ENCODE data around the gene PACSIN3. TPM values are rescaled to one million over a fixed set of nuclear protein-coding genes. Genes with fewer than 3 reads are reported as not detected.

The PACSIN3 gene
- polyA plus RNA-seq, 2 of the 4 experiments (the other 2 are of a cell fraction) = 16.5 to 35.3 TPM

GRCh38 chr11:47176328-47177228 lies 9.7 kb downstream of the PACSIN3 start, which contains the start of gene ARFGAP2:
Gene ARFGAP2 (minus strand): TSS chr11:47176879. CDS start chr11:47176853, 26 bp downstream.
- Histone ChIP-seq H3K4me2 (peak within 1 kb of the TSS; percentile 92), H3K9me3 (no peaks in the 10 kb centered on the region), H3K4me1 (peaks cover 14% of the 10 kb centered on the region), H3K4me3 (peak within 1 kb of the TSS; percentile 100), H3K27ac (peak within 1 kb of the TSS; percentile 94 to 100)
- 1% methylated on average over 34 of the region's 89 CpGs for WGBS (ENCODE audit: missing lambda C conversion rate)
- ATAC-seq = peak; percentile 86 to 96
- ChIA-PET POLR2A (interaction anchor here (1.3 kb wide), 1 partner anchor 38 kb away, joined by 4 read pairs; no protein-coding TSS in a partner anchor), CTCF (interaction anchor here (0.9 to 10.8 kb wide), 18 partner anchors 8 to 183 kb away, joined by 3 to 173 read pairs (median 8); partner anchors contain the start of genes DDB2, NR1H3 and PACSIN3)
- no peak for FAIRE-seq
- peak; percentile 95 to 99 for DNase-seq (ENCODE audit: low read depth in 1 of 2, low spot score in 1 of 2)
- TF ChIP-seq ZSCAN20 (CRISPR knock-in tag; IDR thresholded peaks at IDR 0.05) (no peak), HMGXB4 (CRISPR knock-in tag; IDR thresholded peaks at IDR 0.05; ENCODE audit: borderline replicate concordance) (0 out of 2 replicates have a peak, but pooled peaks have one; percentile 34), GATA3 (IDR thresholded peaks at IDR 0.05; ENCODE audit: borderline replicate concordance) (0 out of 2 replicates have a peak, but pooled peaks have one; percentile 9), NFE2L2 (conservative IDR thresholded peaks at IDR 0.05; ENCODE audit: low read length) (no peak), KDM1A (IDR thresholded peaks at IDR 0.05; ENCODE audit: low read depth) (no peak), EHMT2 (IDR thresholded peaks at IDR 0.05; ENCODE audit: low read depth) (no peak), ESRRA (IDR thresholded peaks at IDR 0.05; ENCODE audit: borderline replicate concordance, low read length) (no peak), REST (IDR thresholded peaks at IDR 0.05) (no peak), JUN (IDR thresholded peaks at IDR 0.05) (peak; percentile 75 to 85), SMC3 (IDR thresholded peaks at IDR 0.05) (no peak), EHF (CRISPR knock-in tag; IDR thresholded peaks at IDR 0.05) (no peak), POLR2A (IDR thresholded peaks at IDR 0.05; ENCODE audit: low read length) (peak; percentile 29; the same call in 1 of the 2 replicates), TFCP2L1 (CRISPR knock-in tag; IDR thresholded peaks at IDR 0.05) (0 out of 2 replicates have a peak, but pooled peaks have one; percentile 54), CBX2 (IDR thresholded peaks at IDR 0.05; ENCODE audit: borderline replicate concordance, low read depth) (no peak), TP53 (CRISPR knock-in tag; IDR thresholded peaks at IDR 0.05) (0 out of 2 replicates have a peak, but pooled peaks have one; percentile 55), RFX5 (IDR thresholded peaks at IDR 0.05) (0 out of 2 replicates have a peak, but pooled peaks have one; percentile 17), PBX3 (IDR thresholded peaks at IDR 0.05) (peak; percentile 68; the same call in 1 of the 2 replicates), CTCF (IDR thresholded peaks at IDR 0.05) (no peak), RNF2 (IDR thresholded peaks at IDR 0.05; ENCODE audit: borderline replicate concordance, low read depth) (no peak), HOXB13 (CRISPR knock-in tag; IDR thresholded peaks at IDR 0.05; ENCODE audit: low read depth) (no peak), MYC (IDR thresholded peaks at IDR 0.05; ENCODE audit: borderline replicate concordance, low read length) (0 out of 2 replicates have a peak, but pooled peaks have one; percentile 29), ELK1 (IDR thresholded peaks at IDR 0.05; ENCODE audit: low read depth, low read length) (no peak), HEYL (CRISPR knock-in tag; IDR thresholded peaks at IDR 0.05) (no peak), FOSB (CRISPR knock-in tag; IDR thresholded peaks at IDR 0.05) (no peak), KDM5A (IDR thresholded peaks at IDR 0.05) (peak; percentile 98), BHLHE40 (IDR thresholded peaks at IDR 0.05; ENCODE audit: low read depth, low read length) (no peak), E2F6 (IDR thresholded peaks at IDR 0.05; ENCODE audit: borderline replicate concordance, low read depth) (peak; percentile 41; the same call in 1 of the 2 replicates)
- TF ChIP-seq, protein P1, sequence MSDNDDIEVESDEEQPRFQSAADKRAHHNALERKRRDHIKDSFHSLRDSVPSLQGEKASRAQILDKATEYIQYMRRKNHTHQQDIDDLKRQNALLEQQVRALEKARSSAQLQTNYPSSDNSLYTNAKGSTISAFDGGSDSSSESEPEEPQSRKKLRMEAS (IDR thresholded peaks at IDR 0.05) = no peak; the same call in 1 of the 2 replicates

All from A549 (cell line).